ENCODE results near the gene PDXP. TPM values are rescaled to one million over a fixed set of nuclear protein-coding genes. Genes with fewer than 3 reads are reported as not detected.

Gene PDXP
- total and polyA plus RNA-seq, 5 donors, result 18.6 to 21.7 (median 21.0) TPM

GRCh38 chr22:37636186-37636948 is 22.2 kb upstream of the PDXP start:
- intact Hi-C loops (cut with DNase I), result no loop called here
- ATAC-seq, result no peak
- Histone ChIP-seq H3K9me3 (ENCODE audit: control insufficient read depth, low read length) (no peaks in the 10 kb centered on the region), H3K27ac (ENCODE audit: low read length) (no peak overlapping the region), H3K4me3 (ENCODE audit: low read length) (no peak overlapping the region), H3K27me3 (ENCODE audit: control insufficient read depth, insufficient read depth) (no peaks in the 10 kb centered on the region), H3K4me1 (ENCODE audit: control insufficient read depth, insufficient read depth, low read length) (peaks cover 14% of the 10 kb centered on the region)
- DNase-seq, result no peak
- WGBS, result 67% methylated on average over 6 of the region's 6 CpGs

GRCh38 chr22:37636949-37637273 is 21.6 kb upstream of the PDXP start:
- Histone ChIP-seq H3K27ac (ENCODE audit: low read length) (no peak overlapping the region), H3K27me3 (ENCODE audit: control insufficient read depth, insufficient read depth) (no peaks in the 10 kb centered on the region), H3K4me3 (ENCODE audit: low read length) (no peak overlapping the region), H3K4me1 (ENCODE audit: control insufficient read depth, insufficient read depth, low read length) (peaks cover 14% of the 10 kb centered on the region), H3K9me3 (ENCODE audit: control insufficient read depth, low read length) (no peaks in the 10 kb centered on the region)
- ATAC-seq (no peak), DNase-seq (no peak)
- intact Hi-C loops (cut with DNase I), result no loop called here
- WGBS, result 67% methylated on average over 3 of the region's 3 CpGs

- ATAC-seq (no peak), DNase-seq (no peak)
- 59% methylated on average over 11 of the region's 11 CpGs for WGBS
- Histone ChIP-seq H3K4me3 (ENCODE audit: low read length) (no peak overlapping the region), H3K4me1 (ENCODE audit: control insufficient read depth, insufficient read depth, low read length) (peaks cover 13% of the 10 kb centered on the region), H3K27ac (ENCODE audit: low read length) (no peak overlapping the region), H3K9me3 (ENCODE audit: control insufficient read depth, low read length) (no peaks in the 10 kb centered on the region), H3K27me3 (ENCODE audit: control insufficient read depth, insufficient read depth) (no peaks in the 10 kb centered on the region)
- intact Hi-C loops (cut with DNase I), result no loop called here
Observed at GRCh38 chr22:37638391-37639069, 20.0 kb upstream of the PDXP start.

- Histone ChIP-seq H3K27ac (ENCODE audit: low read length) (no peak within 1 kb of the TSS), H3K4me1 (ENCODE audit: control insufficient read depth, insufficient read depth, low read length) (peaks cover 7% of the 10 kb centered on the region), H3K4me3 (ENCODE audit: low read length) (peak within 1 kb of the TSS; percentile 63), H3K27me3 (ENCODE audit: control insufficient read depth, insufficient read depth) (no peaks in the 10 kb centered on the region), H3K9me3 (ENCODE audit: control insufficient read depth, low read length) (no peaks in the 10 kb centered on the region)
- DNase-seq (peak; percentile 58 to 89 (median 88)), ATAC-seq (peak; percentile 17 to 19)
- intact Hi-C loops (cut with DNase I), result no loop called here
- 7% methylated on average over 57 of the region's 57 CpGs for WGBS
Observed at GRCh38 chr22:37639070-37639760, 19.3 kb upstream of the PDXP start, which contains the start of gene SH3BP1. Gene SH3BP1, plus strand, starts transcription at chr22:37639669. Its CDS starts 119 bp downstream, at chr22:37639788.

GRCh38 chr22:37639771-37640590 is 18.5 kb upstream of the PDXP start:
- DNase-seq (no peak), ATAC-seq (no peak)
- H3K27ac ChIP-seq (ENCODE audit: low read length), result no peak overlapping the region
- H3K9me3 ChIP-seq (ENCODE audit: control insufficient read depth, low read length), result no peaks in the 10 kb centered on the region
- peak overlapping the region; percentile 63 for H3K4me3 ChIP-seq (ENCODE audit: low read length)
- H3K27me3 ChIP-seq (ENCODE audit: control insufficient read depth, insufficient read depth), result no peaks in the 10 kb centered on the region
- intact Hi-C loops (cut with DNase I), result loop anchor here (5.0 to 10.0 kb wide), 3 partner anchors 42 to 155 kb away; no protein-coding TSS in a partner anchor
- 7% methylated on average over 27 of the region's 27 CpGs for WGBS
- no peaks in the 10 kb centered on the region for H3K4me1 ChIP-seq (ENCODE audit: control insufficient read depth, insufficient read depth, low read length)

GRCh38 chr22:37640591-37641560 is 17.6 kb upstream of the PDXP start:
- WGBS, result 81% methylated on average over 24 of the region's 24 CpGs
- no peaks in the 10 kb centered on the region for H3K4me1 ChIP-seq (ENCODE audit: control insufficient read depth, insufficient read depth, low read length)
- DNase-seq (no peak), ATAC-seq (no peak)
- peak overlapping the region; percentile 63 for H3K4me3 ChIP-seq (ENCODE audit: low read length)
- no peak overlapping the region for H3K27ac ChIP-seq (ENCODE audit: low read length)
- H3K27me3 ChIP-seq (ENCODE audit: control insufficient read depth, insufficient read depth), result no peaks in the 10 kb centered on the region
- intact Hi-C loops (cut with DNase I), result loop anchor here (5.0 to 10.0 kb wide), 3 partner anchors 41 to 154 kb away; no protein-coding TSS in a partner anchor
- H3K9me3 ChIP-seq (ENCODE audit: control insufficient read depth, low read length), result no peaks in the 10 kb centered on the region

- DNase-seq (no peak), ATAC-seq (no peak)
- no peak overlapping the region for H3K4me3 ChIP-seq (ENCODE audit: low read length)
- H3K4me1 ChIP-seq (ENCODE audit: control insufficient read depth, insufficient read depth, low read length), result no peaks in the 10 kb centered on the region
- H3K9me3 ChIP-seq (ENCODE audit: control insufficient read depth, low read length), result no peaks in the 10 kb centered on the region
- intact Hi-C loops (cut with DNase I), result loop anchor here (5.0 to 10.0 kb wide), 3 partner anchors 41 to 153 kb away; no protein-coding TSS in a partner anchor
- 90% methylated on average over 5 of the region's 5 CpGs for WGBS
- no peaks in the 10 kb centered on the region for H3K27me3 ChIP-seq (ENCODE audit: control insufficient read depth, insufficient read depth)
- no peak overlapping the region for H3K27ac ChIP-seq (ENCODE audit: low read length)
Observed at GRCh38 chr22:37641561-37641949, 17.0 kb upstream of the PDXP start.

GRCh38 chr22:37643225-37643847 is 15.2 kb upstream of the PDXP start:
- DNase-seq (peak; percentile 87 to 96 (median 94)), ATAC-seq (peak; percentile 77 to 80)
- WGBS, result 36% methylated on average over 9 of the region's 9 CpGs
- Histone ChIP-seq H3K27me3 (ENCODE audit: control insufficient read depth, insufficient read depth) (no peaks in the 10 kb centered on the region), H3K9me3 (ENCODE audit: control insufficient read depth, low read length) (no peaks in the 10 kb centered on the region), H3K4me1 (ENCODE audit: control insufficient read depth, insufficient read depth, low read length) (no peaks in the 10 kb centered on the region), H3K4me3 (ENCODE audit: low read length) (no peak overlapping the region), H3K27ac (ENCODE audit: low read length) (no peak overlapping the region)
- intact Hi-C loops (cut with DNase I), result loop anchor here (5.0 to 10.0 kb wide), 3 partner anchors 39 to 151 kb away; no protein-coding TSS in a partner anchor

GRCh38 chr22:37647317-37647716 is 11.2 kb upstream of the PDXP start:
- no peaks in the 10 kb centered on the region for H3K9me3 ChIP-seq (ENCODE audit: control insufficient read depth, low read length)
- DNase-seq (no peak), ATAC-seq (no peak)
- H3K27me3 ChIP-seq (ENCODE audit: control insufficient read depth, insufficient read depth), result no peaks in the 10 kb centered on the region
- no peak overlapping the region for H3K4me3 ChIP-seq (ENCODE audit: low read length)
- WGBS, result 93% methylated on average over 9 of the region's 9 CpGs
- no peak overlapping the region for H3K27ac ChIP-seq (ENCODE audit: low read length)
- intact Hi-C loops (cut with DNase I), result loop anchor here in 2 of 4 donors (5.0 to 10.0 kb wide), 2 partner anchors 35 to 147 kb away; no protein-coding TSS in a partner anchor
- H3K4me1 ChIP-seq (ENCODE audit: control insufficient read depth, insufficient read depth, low read length), result no peaks in the 10 kb centered on the region
